ENCODE measurements around the gene SLFN5. TPM values are rescaled to one million over a fixed set of nuclear protein-coding genes. Genes with fewer than 3 reads are reported as not detected.
"Not testable (repeated sequence)": the region's sequence is repeated elsewhere in the genome, so short reads cannot be mapped to it uniquely, and the experiment has no call there.

SLFN5 gene
- polyA plus RNA-seq, 1 experiment = 32.6 TPM

DNA sequence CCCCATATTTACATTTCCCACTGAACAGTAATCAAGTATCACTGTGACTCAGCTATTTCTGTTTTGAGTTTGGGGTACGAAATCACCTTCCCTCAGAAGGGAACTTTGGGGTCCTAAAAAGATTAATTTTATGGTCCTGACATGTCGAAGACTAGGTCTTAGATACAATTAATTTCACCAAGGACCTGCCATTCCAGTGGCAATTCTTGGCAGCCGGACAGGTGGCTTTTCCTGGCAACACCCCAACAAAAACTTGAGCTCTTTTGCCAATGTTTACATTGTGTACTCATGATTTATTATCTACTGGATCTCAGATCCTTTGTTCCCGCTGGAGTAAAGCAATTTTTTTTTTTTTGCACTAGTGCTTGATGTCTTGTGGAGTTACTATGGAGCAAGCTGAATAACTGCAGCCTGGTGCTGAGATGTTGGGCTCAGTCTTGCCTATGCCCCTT is 14.4 kb downstream of the SLFN5 start:
- H3K4me3 ChIP-seq (ENCODE audit: low read depth, low read length) = no peak overlapping the region
- no peaks in the 10 kb centered on the region for H3K27me3 ChIP-seq (ENCODE audit: control insufficient read depth, insufficient read depth, low read length)
- no peak for DNase-seq (ENCODE audit: low read depth)
- ChIA-PET POLR2A (interaction anchor here (0.6 to 0.7 kb wide), 2 partner anchors 133 to 1079 kb away, joined by 4 to 5 read pairs; no protein-coding TSS in a partner anchor), CTCF (interaction anchor here (1.2 to 2.1 kb wide), 3 partner anchors 10 to 276 kb away, joined by 3 to 8 read pairs (median 6); no protein-coding TSS in a partner anchor)
- H3K36me3 ChIP-seq (ENCODE audit: control insufficient read depth, insufficient read depth, low read length) = peaks cover 13% of the 10 kb centered on the region
- TF ChIP-seq, protein P1, sequence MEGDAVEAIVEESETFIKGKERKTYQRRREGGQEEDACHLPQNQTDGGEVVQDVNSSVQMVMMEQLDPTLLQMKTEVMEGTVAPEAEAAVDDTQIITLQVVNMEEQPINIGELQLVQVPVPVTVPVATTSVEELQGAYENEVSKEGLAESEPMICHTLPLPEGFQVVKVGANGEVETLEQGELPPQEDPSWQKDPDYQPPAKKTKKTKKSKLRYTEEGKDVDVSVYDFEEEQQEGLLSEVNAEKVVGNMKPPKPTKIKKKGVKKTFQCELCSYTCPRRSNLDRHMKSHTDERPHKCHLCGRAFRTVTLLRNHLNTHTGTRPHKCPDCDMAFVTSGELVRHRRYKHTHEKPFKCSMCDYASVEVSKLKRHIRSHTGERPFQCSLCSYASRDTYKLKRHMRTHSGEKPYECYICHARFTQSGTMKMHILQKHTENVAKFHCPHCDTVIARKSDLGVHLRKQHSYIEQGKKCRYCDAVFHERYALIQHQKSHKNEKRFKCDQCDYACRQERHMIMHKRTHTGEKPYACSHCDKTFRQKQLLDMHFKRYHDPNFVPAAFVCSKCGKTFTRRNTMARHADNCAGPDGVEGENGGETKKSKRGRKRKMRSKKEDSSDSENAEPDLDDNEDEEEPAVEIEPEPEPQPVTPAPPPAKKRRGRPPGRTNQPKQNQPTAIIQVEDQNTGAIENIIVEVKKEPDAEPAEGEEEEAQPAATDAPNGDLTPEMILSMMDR (IDR thresholded peaks at IDR 0.05; ENCODE audit: insufficient read depth, low read depth, low read length) = no peak

DNA sequence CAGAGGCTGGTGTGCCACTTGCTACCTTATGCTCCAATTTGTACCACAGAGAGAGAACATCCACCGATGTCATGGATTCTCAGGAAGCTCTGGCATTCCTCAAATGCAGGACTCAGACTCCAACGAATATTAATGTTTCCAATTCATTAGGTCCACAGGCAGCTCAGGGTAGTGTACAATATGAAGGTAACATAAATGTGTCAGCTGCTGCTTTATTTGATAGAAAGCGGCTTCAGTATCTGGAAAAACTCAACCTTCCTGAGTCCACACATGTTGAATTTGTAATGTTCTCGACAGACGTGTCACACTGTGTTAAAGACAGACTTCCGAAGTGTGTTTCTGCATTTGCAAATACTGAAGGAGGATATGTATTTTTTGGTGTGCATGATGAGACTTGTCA is 16.1 kb downstream of the SLFN5 start:
- Histone ChIP-seq H3K36me3 (ENCODE audit: control insufficient read depth, insufficient read depth, low read length) (peaks cover 22% of the 10 kb centered on the region), H3K27me3 (ENCODE audit: control insufficient read depth, insufficient read depth, low read length) (no peaks in the 10 kb centered on the region), H3K4me3 (ENCODE audit: low read depth, low read length) (no peak overlapping the region)
- DNase-seq (ENCODE audit: low read depth) = no peak
- TF ChIP-seq, protein P1 (IDR thresholded peaks at IDR 0.05; ENCODE audit: insufficient read depth, low read depth, low read length) = no peak
- POLR2A ChIA-PET = no interaction called here
- CTCF ChIA-PET = interaction anchor here (0.6 to 1.6 kb wide), 2 partner anchors 225 to 280 kb away, joined by 3 to 5 read pairs; no protein-coding TSS in a partner anchor

DNA sequence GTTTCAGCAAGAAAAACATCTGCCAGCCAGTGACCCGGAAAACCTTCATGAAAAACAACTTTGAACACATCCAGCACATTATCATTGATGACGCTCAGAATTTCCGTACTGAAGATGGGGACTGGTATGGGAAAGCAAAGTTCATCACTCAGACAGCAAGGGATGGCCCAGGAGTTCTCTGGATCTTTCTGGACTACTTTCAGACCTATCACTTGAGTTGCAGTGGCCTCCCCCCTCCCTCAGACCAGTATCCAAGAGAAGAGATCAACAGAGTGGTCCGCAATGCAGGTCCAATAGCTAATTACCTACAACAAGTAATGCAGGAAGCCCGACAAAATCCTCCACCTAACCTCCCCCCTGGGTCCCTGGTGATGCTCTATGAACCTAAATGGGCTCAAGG is 22.2 kb downstream of the SLFN5 start:
- Histone ChIP-seq H3K4me3 (ENCODE audit: low read depth, low read length) (no peak overlapping the region), H3K27me3 (ENCODE audit: control insufficient read depth, insufficient read depth, low read length) (no peaks in the 10 kb centered on the region), H3K36me3 (ENCODE audit: control insufficient read depth, insufficient read depth, low read length) (peaks cover 25% of the 10 kb centered on the region)
- TF ChIP-seq, protein P1 (IDR thresholded peaks at IDR 0.05; ENCODE audit: insufficient read depth, low read depth, low read length) = no peak
- ChIA-PET CTCF (no interaction called here), POLR2A (no interaction called here)
- no peak for DNase-seq (ENCODE audit: low read depth)

DNA sequence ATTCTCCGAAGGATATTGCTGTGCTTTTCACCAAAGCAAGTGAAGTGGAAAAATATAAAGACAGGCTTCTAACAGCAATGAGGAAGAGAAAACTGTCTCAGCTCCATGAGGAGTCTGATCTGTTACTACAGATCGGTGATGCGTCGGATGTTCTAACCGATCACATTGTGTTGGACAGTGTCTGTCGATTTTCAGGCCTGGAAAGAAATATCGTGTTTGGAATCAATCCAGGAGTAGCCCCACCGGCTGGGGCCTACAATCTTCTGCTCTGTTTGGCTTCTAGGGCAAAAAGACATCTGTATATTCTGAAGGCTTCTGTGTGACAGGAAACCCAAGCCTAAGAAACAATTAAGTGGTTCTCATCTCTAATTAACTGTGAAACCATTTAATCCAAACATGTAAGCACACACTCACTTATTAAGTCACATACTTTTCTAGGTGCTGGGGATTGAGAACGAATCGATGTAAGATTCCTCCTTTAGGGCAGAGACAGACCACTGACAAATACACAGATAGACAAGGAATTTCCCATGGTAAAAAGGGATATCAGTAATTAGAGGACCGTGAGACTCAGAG is 22.8 kb downstream of the SLFN5 start:
- Histone ChIP-seq H3K27me3 (ENCODE audit: control insufficient read depth, insufficient read depth, low read length) (no peaks in the 10 kb centered on the region), H3K36me3 (ENCODE audit: control insufficient read depth, insufficient read depth, low read length) (peaks cover 24% of the 10 kb centered on the region), H3K4me3 (ENCODE audit: low read depth, low read length) (no peak overlapping the region)
- ChIA-PET POLR2A (no interaction called here), CTCF (no interaction called here)
- DNase-seq (ENCODE audit: low read depth) = no peak
- TF ChIP-seq, protein P1 (IDR thresholded peaks at IDR 0.05; ENCODE audit: insufficient read depth, low read depth, low read length) = no peak

DNA sequence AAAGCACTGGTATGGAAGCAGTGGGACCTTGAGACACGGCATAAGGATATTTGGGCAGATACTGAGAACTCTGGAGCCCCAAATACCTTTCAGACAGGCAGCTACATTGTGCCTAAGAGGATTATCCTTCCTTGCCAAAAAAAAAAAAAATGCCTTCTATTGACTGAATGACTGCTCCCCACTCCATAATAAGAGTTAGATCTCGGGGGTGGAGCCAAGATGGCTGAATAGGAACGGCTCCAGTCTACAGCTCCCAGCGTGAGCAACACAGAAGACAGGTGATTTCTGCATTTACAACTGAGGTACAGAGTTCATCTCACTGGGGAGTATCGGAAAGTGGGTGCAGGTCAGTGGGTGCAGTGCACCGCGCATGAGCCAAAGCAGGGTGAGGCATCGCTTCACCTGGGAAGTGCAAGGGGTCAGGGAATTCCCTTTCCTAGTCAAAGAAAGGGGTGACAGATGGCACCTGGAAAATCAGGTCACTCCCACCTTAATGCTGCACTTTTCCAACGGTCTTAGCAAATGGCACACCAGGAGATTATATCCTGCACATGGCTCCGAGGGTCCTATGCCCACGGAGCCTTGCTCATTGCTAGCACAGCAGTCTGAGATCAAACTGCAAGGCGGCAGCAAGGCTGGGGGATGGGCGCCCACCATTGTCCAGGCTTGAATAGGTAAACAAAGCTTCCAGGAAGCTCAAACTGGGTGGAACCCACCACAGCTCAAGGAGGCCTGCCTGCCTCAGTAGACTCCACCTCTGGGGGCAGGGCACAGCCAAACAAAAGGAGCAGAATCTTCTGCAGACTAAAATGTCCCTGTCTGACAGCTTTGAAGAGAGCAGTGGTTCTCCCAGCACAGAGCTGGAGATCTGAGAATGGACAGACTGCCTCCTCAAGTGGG is 31.5 kb downstream of the SLFN5 start:
- DNase-seq (ENCODE audit: low read depth); POLR2A ChIA-PET; H3K27me3 ChIP-seq (ENCODE audit: control insufficient read depth, insufficient read depth, low read length); H3K4me3 ChIP-seq (ENCODE audit: low read depth, low read length); H3K36me3 ChIP-seq (ENCODE audit: control insufficient read depth, insufficient read depth, low read length): not testable (repeated sequence)
- CTCF ChIA-PET = interaction anchor here (1.1 to 1.6 kb wide), 2 partner anchors 10 kb away, joined by 3 read pairs; no protein-coding TSS in a partner anchor

DNA sequence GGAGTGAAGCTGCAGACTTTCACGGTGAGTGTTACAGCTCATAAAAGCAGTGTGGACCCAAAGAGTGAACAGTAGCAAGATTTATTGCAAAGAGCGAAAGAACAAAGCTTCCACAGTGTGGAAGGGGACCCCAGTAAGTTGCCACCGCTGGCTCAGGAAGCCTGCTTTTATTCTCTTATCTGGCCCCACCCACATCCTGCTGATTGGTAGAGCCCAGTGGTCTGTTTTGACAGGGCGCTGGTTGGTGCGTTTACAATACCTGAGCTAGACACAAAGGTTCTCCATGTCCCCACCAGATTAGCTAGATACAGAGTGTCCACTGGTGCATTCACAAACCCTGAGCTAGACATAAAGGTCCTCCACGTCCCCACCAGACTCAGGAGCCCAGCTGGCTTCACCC is 35.6 kb downstream of the SLFN5 start:
- POLR2A ChIA-PET = interaction anchor here (0.6 kb wide), 1 partner anchor 1908 kb away, joined by 7 read pairs; no protein-coding TSS in a partner anchor

DNA sequence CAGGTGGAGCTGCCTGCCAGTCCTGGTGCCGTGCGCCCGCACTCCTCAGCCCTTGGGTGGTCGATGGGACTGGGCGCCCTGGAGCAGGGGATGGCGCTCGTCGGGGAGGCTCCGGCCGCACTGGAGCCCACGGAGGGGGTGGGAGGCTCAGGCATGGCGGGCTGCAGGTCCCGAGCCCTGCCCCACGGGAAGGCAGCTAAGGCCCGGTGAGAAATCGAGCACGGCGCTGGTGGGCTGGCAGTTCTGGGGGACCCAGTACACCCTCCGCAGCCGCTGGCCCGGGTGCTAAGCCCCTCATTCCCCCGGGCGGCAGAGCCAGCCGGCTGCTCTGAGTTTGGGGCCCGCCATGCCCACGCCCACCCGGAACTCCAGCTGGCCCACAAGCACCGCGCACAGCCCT is 36.0 kb downstream of the SLFN5 start:
- DNase-seq (ENCODE audit: low read depth); H3K27me3 ChIP-seq (ENCODE audit: control insufficient read depth, insufficient read depth, low read length); H3K36me3 ChIP-seq (ENCODE audit: control insufficient read depth, insufficient read depth, low read length); CTCF ChIA-PET; H3K4me3 ChIP-seq (ENCODE audit: low read depth, low read length): not testable (repeated sequence)
- POLR2A ChIA-PET = interaction anchor here (0.6 kb wide), 1 partner anchor 1908 kb away, joined by 7 read pairs; no protein-coding TSS in a partner anchor

More for the DNA sequence above, 35.6 kb downstream of the SLFN5 start:
- H3K36me3 ChIP-seq (ENCODE audit: control insufficient read depth, insufficient read depth, low read length); CTCF ChIA-PET; H3K4me3 ChIP-seq (ENCODE audit: low read depth, low read length); DNase-seq (ENCODE audit: low read depth); H3K27me3 ChIP-seq (ENCODE audit: control insufficient read depth, insufficient read depth, low read length): not testable (repeated sequence)
